Iris pigment epithelial cell (primary cell): ENCODE results near the gene ANKRD37.
A peak's percentile ranks its signal among the peaks of the same experiment; 100 is the strongest.
"Not testable (repeated sequence)": the region's sequence is repeated elsewhere in the genome, so short reads cannot be mapped to it uniquely, and the experiment has no call there.

Experiments
- DNase-seq: peaks from one replicate; pipeline ENCODE4 v3.0.0-alpha.2; 2011; ENCODE audit warnings: low read depth

ANKRD37 gene, protein sequence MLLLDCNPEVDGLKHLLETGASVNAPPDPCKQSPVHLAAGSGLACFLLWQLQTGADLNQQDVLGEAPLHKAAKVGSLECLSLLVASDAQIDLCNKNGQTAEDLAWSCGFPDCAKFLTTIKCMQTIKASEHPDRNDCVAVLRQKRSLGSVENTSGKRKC

DNA sequence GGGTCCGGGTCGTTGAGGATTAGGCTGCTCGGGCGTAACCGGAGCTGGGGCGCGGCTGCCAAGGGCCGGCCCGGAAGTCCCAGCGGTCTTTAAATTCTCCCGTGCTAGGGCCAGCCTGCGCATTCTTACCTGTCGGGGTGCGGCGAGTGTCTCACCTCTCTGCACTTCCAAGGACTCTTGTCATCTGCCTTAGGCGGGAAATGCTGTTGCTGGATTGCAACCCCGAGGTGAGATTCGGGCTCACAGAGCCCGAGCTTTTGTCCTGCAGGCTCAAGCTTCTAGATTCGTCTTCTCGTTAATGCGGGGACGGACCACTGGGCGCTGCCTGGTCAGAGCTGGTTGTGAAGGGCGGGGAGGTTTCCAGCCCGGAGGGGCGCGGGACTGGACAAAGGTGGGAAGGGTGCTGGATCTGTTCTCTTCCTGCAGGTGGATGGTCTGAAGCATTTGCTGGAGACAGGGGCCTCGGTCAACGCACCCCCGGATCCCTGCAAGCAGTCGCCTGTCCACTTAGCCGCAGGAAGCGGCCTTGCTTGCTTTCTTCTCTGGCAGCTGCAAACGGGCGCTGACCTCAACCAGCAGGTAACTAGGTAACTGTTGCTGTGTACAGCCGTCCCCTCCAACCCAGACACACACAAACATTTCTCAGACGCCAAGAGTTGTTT, at the start of gene ANKRD37:
Gene ANKRD37, plus strand, starts transcription at position 118 of the 662 bp plus-strand sequence. Its CDS starts 83 bp downstream, at position 201.
- DNase-seq: peak; percentile 41

DNA sequence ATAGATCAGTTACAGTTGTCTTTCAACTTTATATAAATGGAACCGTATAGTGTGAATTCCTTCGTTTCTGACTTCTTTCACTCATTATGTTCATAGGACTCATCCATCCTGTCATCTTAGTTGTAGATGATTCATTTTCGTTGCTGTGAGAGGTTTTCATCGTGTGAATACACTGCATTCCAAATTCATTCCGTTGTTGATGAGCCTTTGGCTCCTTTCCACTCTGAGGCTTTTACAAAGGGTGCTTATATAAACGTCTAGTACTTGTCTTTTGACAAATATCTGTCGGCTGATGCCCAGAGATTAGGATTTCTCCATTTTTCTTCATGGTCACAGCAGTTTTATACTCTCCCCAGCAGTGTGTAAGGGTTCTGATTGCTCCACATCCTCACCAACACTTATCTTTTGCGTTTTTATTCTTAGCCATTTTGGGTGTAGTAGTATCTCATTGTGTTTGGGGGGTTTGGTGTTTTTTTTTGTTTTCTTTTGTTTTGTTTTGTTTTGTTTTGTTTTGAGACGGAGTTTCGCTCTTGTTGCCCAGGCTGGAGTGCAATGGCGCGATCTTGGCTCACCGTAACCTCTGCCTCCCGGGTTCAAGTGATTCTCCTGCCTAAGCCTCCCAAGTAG, 49.6 kb upstream of the ANKRD37 start:
- DNase-seq: peak; percentile 87

DNA sequence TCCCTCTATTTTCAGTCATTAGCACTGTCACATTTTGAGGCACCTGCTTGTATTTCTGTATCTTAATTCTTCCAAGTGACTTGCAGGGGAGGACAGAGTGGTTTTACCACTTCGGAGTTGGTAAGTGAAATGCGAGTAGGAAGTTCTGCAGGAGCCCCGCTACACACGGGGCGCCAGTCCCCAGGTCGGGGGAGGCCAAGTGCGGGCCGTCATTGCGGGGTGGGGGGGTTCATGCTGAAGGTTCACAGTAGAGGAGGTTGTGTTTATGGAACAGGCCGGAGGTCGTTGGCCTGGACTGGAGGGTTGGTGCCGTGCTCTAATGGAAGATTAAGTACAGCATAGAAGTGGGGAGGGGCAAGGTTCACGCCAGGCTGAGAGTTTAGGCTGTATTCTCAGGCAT, 45.0 kb upstream of the ANKRD37 start:
- DNase-seq: no peak

DNA sequence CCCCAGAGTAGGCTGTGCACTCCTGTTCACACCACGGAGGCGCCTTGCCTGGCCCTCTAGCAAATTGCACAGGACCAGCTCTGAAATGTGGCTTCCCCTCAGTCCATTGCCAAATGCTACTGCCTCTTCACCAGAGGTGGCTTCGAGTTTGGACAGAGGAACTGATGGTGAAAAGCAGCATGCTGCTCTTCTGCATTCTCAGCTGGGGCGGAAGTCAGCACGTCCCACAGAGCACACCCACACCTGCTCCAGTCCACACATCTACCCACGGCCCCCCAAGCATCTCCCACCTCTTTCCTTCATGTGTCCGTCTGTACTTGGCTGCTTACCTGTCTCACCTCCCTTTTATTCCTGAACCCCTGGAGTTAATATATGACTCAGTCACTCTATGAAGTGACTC, 44.4 kb upstream of the ANKRD37 start:
- no peak for DNase-seq

DNA sequence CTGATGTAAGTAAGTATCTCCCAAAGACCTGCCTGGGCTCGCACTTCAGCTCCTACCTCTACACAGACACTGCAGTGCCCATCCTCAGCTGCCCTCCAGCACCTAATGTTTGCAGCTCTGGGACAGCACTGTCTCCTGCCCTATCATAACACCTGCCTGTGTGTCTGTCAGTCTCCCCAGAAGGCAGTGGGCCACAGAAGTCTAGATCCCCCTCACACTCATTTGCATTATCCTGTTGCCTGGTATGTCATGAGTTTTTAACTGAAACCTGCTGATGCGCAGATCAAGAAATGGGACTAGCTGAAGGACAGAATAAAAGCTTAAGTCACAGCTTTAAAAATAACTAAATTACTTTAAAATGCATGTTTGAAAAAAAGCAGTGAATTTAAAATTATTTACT, 43.9 kb upstream of the ANKRD37 start:
- DNase-seq: no peak

DNA sequence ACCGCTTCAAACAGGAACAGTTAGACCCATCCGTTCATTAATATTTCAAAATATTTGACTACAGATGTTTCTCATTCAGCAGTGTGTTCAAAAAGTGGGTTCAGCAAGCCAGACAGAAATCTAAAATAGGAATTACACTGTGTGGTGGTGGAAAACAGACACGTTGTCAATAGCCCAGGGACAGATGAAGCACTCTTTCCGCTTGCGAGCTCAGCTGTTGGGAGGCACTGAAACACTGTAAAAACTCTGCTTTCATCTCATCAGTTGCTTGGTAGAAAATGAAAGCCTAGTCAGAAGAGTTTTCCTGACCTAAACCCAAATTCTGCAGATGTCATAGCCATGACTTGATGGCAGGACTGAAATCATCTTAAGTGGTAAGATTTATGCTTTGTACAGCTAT, 39.4 kb upstream of the ANKRD37 start:
- DNase-seq: peak; percentile 10

DNA sequence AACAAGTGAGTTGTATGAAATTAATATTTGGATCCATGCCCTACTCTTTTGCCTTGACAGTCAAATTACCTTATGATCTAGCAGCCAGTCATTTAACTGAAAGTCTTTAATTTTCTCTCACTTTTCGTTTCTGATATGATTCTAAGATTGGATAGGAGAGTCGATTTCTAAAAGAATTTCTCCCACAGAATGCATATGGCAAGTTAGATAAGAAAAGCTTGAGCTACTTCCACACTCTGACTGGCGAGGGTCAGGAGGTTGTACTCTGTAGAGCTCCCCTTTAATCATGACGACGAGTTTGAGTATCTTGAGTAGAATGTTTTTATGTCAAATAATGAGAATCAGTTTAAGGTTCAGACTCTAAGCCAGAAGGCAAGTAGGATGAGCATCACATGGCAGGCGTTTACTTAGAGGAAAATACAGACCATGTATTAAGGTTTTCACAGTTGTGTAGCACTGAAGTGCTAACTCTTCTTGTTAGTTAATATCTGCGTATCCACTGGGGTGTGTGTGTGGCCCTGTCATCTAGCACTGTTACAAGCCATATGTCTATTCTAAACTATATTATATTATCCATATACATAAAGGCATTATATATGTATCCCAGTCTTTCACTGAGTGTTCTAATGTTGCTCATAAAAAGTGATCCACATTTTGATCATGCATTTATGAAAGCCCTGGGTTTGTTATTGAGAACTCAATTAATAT, 38.8 kb upstream of the ANKRD37 start:
- DNase-seq: no peak

DNA sequence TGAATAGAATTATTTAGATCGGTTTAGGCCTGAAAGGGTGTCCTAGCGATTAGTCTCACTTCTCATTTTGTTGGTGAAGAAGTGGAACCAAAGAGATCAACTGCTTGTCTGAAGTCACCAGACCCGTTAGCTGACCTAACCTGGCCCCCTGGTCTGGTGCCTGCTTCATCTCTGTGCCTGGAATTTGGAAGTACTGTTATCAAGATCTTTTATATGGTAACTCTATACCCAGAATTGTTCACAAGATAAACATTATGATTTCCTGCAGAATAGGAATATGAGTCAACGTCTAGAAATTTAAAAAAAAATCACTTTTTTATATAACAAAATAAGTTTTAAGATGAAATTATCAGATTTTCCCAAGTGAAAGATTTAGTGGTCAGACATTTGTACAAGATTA, 38.1 kb upstream of the ANKRD37 start:
- peak; percentile 86 for DNase-seq

DNA sequence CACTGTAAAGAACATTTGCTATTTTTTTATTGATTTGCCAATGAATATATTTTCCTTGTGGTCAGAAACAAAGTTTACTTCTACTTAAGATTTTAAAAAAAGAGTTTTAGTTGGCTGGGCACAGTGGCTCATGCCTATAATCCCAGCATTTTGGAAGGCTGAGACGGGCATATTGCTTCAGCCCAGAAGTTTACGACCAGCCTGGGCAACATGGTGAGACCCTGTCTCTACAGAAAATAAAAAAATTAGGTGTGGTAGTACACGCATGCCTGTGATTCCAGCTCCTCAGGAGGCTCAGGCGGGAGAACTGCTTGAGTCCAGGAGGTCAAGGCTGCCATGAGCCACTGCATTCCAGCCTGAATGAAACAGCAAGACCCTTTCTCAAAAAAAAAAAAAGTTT, 37.7 kb upstream of the ANKRD37 start:
- peak; percentile 83 for DNase-seq

DNA sequence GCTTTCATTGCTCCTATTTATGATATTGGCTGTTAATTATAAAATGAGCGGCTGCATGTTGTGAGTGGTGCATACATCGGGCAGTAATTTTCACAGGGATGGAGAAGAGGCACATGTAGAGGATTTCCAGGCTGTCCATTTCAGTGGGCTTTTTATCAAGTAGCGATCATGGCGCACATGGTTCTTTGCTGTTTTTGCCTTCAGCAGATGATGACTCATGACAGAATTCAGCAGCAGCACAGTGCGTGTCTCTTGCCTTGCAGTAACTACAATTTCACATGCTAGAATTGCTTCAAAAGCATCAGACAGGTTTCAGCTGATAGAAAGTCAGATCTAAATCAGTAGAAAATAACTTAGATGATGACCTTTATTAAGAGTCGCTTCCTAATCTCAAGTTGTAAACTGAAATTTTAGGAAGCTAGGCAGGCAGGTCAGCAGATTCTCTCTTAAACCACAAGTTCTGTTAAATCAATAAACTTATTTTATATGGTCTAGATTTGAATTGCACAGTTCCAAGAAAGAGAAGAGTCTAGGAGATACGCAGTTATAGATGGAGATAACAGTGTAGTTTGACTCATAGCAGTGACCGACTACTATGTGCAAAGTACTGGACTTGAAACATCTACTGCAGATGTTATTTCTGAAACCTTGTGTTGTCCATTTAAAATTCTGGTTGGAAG, 36.7 kb upstream of the ANKRD37 start:
- peak; percentile 93 for DNase-seq

DNA sequence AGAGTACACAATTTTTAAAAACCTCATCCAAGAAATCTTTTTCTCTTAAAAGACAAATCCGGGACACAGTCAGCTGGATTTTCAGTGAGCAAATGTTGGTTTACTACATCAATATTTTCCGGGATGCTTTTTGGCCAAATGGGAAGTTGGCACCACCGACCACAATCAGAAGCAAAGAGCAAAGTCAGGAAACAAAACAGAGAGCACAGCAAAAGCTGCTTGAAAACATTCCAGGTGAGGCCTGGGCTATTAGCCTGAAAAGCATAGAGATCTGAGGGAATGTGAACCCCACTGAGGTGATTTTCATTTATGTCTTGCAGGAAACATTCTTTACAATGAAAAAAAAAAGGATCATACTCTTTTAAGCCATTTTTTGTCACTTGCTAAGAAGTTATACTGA, 34.8 kb upstream of the ANKRD37 start:
- no peak for DNase-seq

DNA sequence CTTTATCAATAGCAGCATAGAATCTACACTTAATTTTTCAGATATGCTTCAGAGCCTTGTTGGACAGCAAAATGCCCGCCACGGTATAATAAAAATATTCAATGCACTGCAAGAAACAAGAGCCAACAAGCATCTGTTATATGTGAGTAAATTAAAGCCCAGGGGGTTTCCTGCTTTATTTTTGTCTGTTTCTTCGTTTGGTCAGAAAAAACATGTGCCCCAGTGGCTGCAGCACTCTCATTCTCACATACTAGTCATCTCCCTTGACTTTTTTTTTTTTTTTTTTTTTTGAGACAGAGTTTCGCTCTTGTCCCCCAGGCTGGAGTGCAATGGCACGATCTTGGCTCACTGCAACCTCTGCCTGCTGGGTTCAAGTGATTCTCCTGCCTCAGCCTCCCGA, 34.1 kb upstream of the ANKRD37 start:
- not testable (repeated sequence) for DNase-seq

DNA sequence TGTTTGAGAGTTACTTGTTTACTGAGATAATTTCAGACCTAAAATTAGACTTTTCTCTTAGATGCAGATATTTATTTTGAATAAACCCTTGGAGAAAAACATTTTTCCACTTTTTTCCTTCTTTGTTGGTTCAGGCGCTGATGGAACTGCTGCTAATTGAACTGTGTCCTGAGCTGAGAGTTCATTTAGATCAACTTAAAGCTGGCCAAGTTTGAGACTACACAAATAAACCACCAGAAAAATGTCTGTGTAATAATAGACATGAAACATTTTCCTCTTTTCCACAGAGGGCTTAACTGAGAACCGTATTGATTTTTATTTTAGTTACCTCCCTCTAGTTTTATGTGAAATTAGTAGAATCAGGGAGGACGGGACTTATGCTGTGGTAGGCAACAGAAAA, 33.4 kb upstream of the ANKRD37 start:
- DNase-seq: no peak

DNA sequence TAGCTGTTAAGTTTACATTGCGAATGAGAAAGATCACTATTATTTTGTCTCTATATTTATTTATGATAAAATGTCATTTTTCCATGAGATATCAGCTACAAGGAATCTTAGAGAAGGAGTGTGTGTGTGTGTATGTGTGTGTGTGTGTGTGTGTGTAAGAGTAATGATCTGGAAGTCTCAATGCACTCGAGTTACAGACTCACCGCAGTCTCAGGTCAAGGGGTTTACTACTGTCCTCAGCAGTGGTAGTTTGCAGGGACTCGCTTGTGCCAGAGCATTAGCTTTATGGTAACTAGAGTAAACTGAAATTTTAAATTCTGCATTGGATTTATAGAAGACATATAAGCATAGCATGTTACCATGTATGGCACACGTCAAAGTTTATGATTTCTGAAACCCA, 31.8 kb upstream of the ANKRD37 start:
- no peak for DNase-seq

DNA sequence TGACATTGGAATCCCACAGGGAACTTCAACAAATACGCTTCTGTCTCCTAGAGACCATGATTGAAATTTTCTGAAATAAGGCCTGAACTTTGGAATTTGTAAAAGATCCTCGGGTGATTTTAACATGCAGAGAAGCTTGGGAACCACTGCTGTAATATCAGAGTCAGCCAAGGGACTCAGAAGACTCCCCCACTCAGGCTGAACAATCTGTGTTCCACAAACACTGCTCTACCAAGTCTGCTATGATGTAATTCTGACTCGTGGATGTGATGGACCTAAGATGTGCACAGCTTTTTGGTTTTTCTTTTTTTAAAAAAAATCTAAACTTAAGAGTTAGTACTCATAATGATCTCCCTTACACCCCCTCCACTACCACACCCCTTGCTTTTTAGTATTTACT, 26.9 kb upstream of the ANKRD37 start:
- DNase-seq: no peak

DNA sequence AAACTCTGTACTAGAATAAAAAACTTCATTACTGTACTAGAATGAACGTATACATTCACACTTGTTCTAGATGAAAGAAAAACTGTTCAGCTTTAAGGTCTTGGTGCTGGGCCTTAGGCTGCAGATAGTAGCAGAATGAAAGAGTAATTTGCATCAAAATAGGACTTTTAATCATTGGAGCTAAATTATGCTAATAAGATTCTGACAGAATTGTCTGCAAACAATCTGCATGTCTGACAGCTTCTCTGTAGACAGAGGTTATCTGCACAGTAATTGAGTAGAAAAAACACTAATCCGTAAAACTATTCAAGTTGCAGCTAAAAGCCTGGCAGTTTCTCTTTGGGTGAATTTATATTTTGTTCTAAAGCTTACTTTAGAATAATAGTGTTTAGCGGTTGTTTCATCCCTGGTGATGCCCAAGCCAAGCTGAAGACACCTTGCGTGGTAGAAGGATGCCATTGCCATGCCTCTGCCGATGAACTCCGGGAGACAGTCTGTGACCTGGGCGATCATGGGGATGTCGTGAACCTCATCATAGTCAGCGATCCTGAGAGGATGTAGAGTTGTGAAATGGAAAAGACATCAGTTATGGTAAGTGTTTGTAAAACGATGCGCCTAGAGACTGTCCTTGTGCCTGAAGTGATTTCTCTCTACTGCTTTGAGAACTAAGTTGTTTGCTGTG, 26.2 kb upstream of the ANKRD37 start:
- no peak for DNase-seq

DNA sequence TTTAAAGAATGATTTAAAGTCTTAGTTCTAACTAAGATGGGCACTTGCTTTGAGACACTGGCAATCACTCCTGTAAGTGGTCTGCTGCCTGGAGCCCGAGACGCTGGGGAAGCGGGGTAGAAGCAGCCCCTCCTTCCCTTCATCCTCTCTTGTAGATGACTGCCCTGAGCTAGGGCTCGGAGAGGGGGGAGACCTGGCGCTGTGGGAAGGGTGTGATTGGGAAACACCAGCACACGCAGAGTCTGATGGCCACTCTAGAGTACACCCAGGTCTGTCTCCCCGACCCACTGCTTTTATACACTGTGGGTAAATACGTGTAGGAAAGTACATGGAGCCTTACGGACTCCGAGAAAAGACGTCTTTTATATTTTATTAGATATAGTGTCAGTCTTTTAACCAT, 24.9 kb upstream of the ANKRD37 start:
- no peak for DNase-seq

DNA sequence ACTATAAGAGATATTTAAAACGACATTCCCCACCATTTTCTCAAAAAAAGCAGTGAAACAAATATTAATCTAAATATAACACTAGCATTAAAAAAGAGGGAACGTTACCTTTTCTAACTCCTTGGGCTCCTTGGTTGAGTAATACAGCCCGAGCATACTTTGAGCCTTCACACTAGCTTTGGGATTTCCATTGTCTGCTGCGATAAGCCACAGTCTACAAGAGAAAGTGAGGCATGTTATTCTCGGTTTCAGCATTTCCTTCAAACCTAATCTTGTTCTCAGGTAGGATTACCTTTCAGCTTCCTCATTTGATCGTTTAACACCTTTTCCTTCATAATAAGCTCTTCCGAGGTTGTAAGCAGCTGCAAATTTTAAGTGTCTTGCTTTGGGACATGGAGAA, 22.6 kb upstream of the ANKRD37 start:
- no peak for DNase-seq

DNA sequence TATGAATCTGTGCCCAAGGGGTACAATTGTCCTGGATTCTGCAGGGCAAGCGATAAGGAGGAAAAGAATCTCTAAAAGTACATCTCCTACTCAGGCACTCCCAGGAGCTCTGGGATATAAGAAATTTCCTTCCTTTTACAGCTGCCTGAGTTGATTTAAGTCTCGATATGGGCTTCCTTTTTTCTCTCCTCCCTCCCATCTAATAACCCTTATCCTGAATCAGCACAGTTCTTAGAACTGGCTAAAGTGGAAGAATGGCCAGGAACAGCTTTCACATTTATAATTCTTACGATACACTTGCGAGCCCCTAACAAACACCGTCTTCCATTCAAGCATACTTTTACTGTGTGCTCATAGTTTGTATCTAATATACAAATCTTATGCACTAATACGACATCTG, 22.1 kb upstream of the ANKRD37 start:
- no peak for DNase-seq

DNA sequence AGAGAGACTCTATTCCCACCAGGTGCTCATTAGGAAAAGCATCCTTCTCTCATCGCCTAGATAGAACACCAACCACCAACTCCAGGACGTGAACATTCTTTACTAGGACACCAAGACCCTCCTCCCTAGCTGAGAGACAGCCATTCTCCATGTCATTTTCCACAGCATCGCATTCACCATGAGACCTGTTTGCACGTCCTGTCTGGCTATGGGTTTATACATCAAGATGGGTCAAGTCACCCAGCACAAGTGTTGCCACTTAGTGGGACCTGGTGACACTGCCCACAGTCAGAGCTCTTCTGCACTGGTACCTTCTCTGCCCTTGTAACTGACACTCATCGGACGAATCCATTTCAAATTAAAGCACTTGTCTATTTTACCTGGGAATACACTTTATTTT, 18.4 kb upstream of the ANKRD37 start:
- DNase-seq: no peak

DNA sequence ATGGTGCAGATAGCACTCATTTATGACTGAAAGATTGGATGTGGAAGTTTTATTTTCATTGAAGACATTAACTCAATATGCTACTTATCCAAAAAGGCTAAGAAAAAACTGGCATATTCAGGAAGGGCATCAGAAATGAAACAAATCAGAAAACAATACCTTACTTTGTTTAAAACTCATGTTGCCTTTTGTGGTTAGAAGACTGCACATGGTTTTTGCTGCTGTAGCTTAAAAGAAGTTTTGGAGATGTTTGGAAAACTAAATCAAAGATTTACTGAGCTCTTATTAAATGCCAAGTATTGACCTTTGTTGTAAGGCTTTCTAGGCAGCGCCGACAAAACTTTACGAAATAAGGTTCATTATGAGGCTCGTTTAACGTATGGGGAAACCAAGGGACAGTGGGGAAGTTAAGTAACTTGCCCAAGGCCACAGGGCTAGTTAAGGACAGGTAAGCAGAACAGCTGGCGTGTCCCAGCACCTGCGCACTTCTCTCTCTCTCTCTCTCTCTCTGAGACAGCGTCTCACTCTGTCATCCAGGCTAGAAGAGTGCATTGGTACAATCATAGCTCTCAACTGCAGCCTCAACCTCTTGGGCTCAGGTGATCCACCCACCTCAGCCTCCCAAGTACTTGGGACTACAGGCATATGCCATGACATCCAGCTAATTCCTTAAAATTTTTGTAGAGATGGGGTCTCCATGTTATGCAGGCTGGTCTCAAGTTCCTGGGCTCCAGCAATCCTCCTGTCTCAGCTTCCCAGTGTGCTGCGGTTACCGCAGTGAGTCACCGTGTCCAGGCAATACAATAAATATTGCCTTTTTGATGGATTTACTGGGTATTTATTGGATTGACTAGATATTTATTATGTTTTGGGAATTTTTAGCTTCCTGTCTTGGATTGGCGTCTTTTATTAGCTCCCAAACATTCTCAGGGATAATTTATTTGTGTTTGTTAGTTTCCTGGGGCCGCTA, 17.0 kb upstream of the ANKRD37 start:
- peak; percentile 17 for DNase-seq
